Measurements from ENCODE around the gene PCP4L1.

GRCh38 chr1:161309868-161310267, 51.3 kb downstream of the PCP4L1 start, which contains the start of gene MPZ:
- no peak for TF ChIP-seq CTCF (IDR thresholded peaks at IDR 0.05; ENCODE audit: insufficient read depth, low read length)
- TF ChIP-seq REST (IDR thresholded peaks at IDR 0.05; ENCODE audit: insufficient replicate concordance, low read depth), result no peak
- TF ChIP-seq POLR2AphosphoS5 (IDR thresholded peaks at IDR 0.05; ENCODE audit: low read depth), result no peak

All from HL-60 (cell line).